HL-60 (cell line): ENCODE data around the gene USH2A.

Source experiments
- DNase-seq, 2 experiments: peaks; one replicate each; pipeline ENCODE4 v3.0.0-alpha.2; 2010 to 2020; ENCODE audit warnings: low read depth in 1 of 2, low spot score in 1 of 2
- H3K27ac ChIP-seq: fragments of 250-450 bp; sonication (Bioruptor Pico); replicated peaks from 2 replicates; pipeline ENCODE4 v1.5.1; 2020; ENCODE audit warnings: mild to moderate bottlenecking, moderate library complexity
- H3K27me3 ChIP-seq: fragments of 250-450 bp; sonication (Bioruptor Pico); 2 replicates; pipeline ENCODE4 v1.5.1; 2021; ENCODE audit warnings: mild to moderate bottlenecking, moderate library complexity; ENCODE audit not compliant: insufficient read depth, poor library complexity, severe bottlenecking
- H3K4me3 ChIP-seq: replicated peaks from 2 replicates; pipeline ENCODE4 v1.5.1; 2011; ENCODE audit warnings: mild to moderate bottlenecking, control low read depth, low read length; ENCODE audit not compliant: insufficient read depth
- CTCF ChIP-seq: IDR thresholded peaks from one replicate; pipeline ENCODE4 v1.5.1; 2011; ENCODE audit warnings: low read length, control low read depth, inconsistent platforms; ENCODE audit not compliant: insufficient read depth
- GABPA ChIP-seq: IDR thresholded peaks from 2 replicates; pipeline ENCODE4 v1.6.1; 2012; ENCODE audit warnings: low read depth
- POLR2AphosphoS5 ChIP-seq: IDR thresholded peaks from 2 replicates; pipeline ENCODE4 v1.6.1; 2012; ENCODE audit warnings: low read depth
- REST ChIP-seq: IDR thresholded peaks from 2 replicates; pipeline ENCODE4 v1.6.1; 2012; ENCODE audit warnings: low read depth; ENCODE audit not compliant: insufficient replicate concordance
- SPI1 ChIP-seq: IDR thresholded peaks from 2 replicates; pipeline ENCODE4 v1.6.1; 2012; ENCODE audit warnings: low read depth, mild to moderate bottlenecking, borderline replicate concordance

The USH2A gene

GRCh38 chr1:215890438-215890837, 532.8 kb downstream of the USH2A start:
- no peak for TF ChIP-seq SPI1
- TF ChIP-seq POLR2AphosphoS5, result no peak
- TF ChIP-seq REST, result no peak
- no peak for TF ChIP-seq CTCF
- no peak for TF ChIP-seq GABPA

GRCh38 chr1:215889871-215890270, 533.4 kb downstream of the USH2A start:
- Histone ChIP-seq H3K27ac (no peak overlapping the region), H3K27me3 (no peaks in the 10 kb centered on the region), H3K4me3 (no peak overlapping the region)
- TF ChIP-seq GABPA (no peak), POLR2AphosphoS5 (no peak)
- no peak for DNase-seq

More at GRCh38 chr1:215890438-215890837, 532.8 kb downstream of the USH2A start:
- no peak for DNase-seq
- H3K27me3 ChIP-seq, result no peaks in the 10 kb centered on the region
- no peak overlapping the region for H3K4me3 ChIP-seq
- H3K27ac ChIP-seq, result no peak overlapping the region

GRCh38 chr1:215888159-215888558, 535.1 kb downstream of the USH2A start:
- H3K27ac ChIP-seq, result no peak overlapping the region
- H3K4me3 ChIP-seq, result no peak overlapping the region
- TF ChIP-seq POLR2AphosphoS5, result no peak
- TF ChIP-seq REST, result no peak
- no peak for TF ChIP-seq GABPA
- TF ChIP-seq SPI1, result no peak
- TF ChIP-seq CTCF, result no peak
- H3K27me3 ChIP-seq, result no peaks in the 10 kb centered on the region
- no peak for DNase-seq

GRCh38 chr1:215887627-215888026, 535.6 kb downstream of the USH2A start:
- no peak overlapping the region for H3K4me3 ChIP-seq
- H3K27me3 ChIP-seq, result no peaks in the 10 kb centered on the region
- DNase-seq, result no peak

More at GRCh38 chr1:215887627-215888026, 535.6 kb downstream of the USH2A start:
- TF ChIP-seq REST, result no peak
- TF ChIP-seq SPI1, result no peak
- TF ChIP-seq POLR2AphosphoS5, result no peak
- TF ChIP-seq CTCF, result no peak
- TF ChIP-seq GABPA, result no peak
- H3K27ac ChIP-seq, result no peak overlapping the region
